Calu3 (cell line): ENCODE measurements around the gene ARHGAP45. TPM values are rescaled to one million over a fixed set of nuclear protein-coding genes. Genes with fewer than 3 reads are reported as not detected.
"Not testable (repeated sequence)": the region's sequence is repeated elsewhere in the genome, so short reads cannot be mapped to it uniquely, and the experiment has no call there.

ENCODE experiments used
- BruUV-seq: library from RNA; stranded (reverse); fragments of 400-500 nt; replicated peaks from 2 replicates; lab custom pipeline; 2021; lab: Mats Ljungman, UMichigan
- CTCF ChIA-PET: fragments of 300-600 bp; sonication (Branson Sonifier 250); formaldehyde crosslinking; loops from one replicate; lab custom pipeline; 2022; ENCODE audit warnings: antibody characterized with exemption; lab: Charles Lee
- DNase-seq: peaks from one replicate; pipeline ENCODE4 v3.0.0; 2022
- H3K27ac Mint-ChIP-seq: one replicate; pipeline ENCODE4 v1.8.0; 2022; ENCODE audit warnings: mixed read lengths; ENCODE audit not compliant: unreplicated experiment
- H3K27me3 Mint-ChIP-seq: one replicate; pipeline ENCODE4 v1.8.0; 2022; ENCODE audit warnings: mixed read lengths; ENCODE audit not compliant: unreplicated experiment
- H3K36me3 Mint-ChIP-seq: one replicate; pipeline ENCODE4 v1.8.0; 2022; ENCODE audit warnings: mild to moderate bottlenecking, moderate library complexity, mixed read lengths; ENCODE audit not compliant: insufficient read depth, unreplicated experiment
- H3K4me1 Mint-ChIP-seq: one replicate; pipeline ENCODE4 v1.8.0; 2022; ENCODE audit warnings: mild to moderate bottlenecking, low read depth, mixed read lengths; ENCODE audit not compliant: unreplicated experiment
- H3K4me3 Mint-ChIP-seq: one replicate; pipeline ENCODE4 v1.8.0; 2022; ENCODE audit warnings: mild to moderate bottlenecking, low read depth, moderate library complexity, mixed read lengths; ENCODE audit not compliant: unreplicated experiment
- H3K9me3 Mint-ChIP-seq: one replicate; pipeline ENCODE4 v1.8.0; 2022; ENCODE audit warnings: low read depth, mixed read lengths; ENCODE audit not compliant: unreplicated experiment
- intact Hi-C: fragments of 100-400 bp; cut with micrococcal nuclease; formaldehyde crosslinking; loops from one replicate; pipeline ENCODE4 v1.10.0; 2022; ENCODE audit not compliant: unreplicated experiment
- total RNA-seq: library from RNA; stranded (reverse); gene quantifications from 2 replicates; pipeline ENCODE4 v1.2.3, GENCODE V29; 2022
- TF ChIP-seq, protein P1 (sequence below): fragments of 200-600 bp; IDR thresholded peaks from one replicate; pipeline ENCODE4 v1.8.0; 2022; ENCODE audit warnings: antibody characterized with exemption; ENCODE audit not compliant: unreplicated experiment

Gene ARHGAP45
- total RNA-seq, 1 experiment from 2014 or later: 10.4 TPM

DNA sequence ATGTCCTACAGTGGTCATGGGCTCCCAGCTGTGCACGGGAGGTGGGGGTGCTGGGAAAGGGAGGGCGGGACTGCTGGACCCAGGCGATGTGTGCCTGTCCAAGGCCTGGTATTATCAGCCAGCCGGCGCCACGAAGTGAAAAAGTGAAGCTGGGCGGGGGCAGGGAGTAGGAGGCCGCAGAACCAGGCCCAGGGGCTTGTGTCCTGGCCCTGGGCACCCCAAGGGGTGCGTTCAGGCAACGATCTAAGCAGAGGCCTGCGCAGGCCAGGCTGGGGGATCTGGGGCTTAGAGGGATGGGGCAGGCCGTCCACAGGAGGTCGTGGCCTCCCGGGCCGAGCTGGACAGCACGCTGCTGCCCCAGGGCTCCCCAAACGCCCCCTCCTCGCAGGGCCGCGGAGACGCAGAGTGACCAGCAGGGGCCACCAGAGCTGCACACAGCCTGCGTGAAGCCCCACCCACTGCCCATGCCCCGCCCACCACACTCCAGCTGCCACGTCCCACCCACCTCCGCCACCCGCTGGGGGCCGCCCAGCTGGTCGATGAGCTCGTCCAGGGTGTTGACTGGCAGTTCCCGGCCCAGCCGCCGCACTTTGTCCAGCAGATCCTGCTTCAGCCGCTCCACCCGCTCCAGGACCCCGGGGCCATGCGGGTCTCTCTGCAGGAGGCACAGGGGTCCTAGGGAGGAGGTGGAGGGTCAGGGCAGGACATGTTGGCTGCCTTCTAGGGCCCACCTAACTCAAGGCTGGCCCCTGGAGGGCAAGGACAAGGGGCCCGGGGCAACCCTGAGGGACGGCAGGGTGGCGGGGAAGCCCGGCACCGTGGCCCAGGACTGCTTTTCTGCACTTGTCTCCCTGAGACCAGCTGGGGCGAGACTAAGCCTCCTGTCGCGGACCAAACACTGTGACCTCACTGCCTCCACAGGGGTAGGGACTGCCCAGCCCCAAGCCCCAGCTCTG, 46.3 kb downstream of the ARHGAP45 start:
- CTCF ChIA-PET: no interaction called here
- Mint-ChIP-seq H3K4me1 (no peaks in the 10 kb centered on the region), H3K27me3 (no peaks in the 10 kb centered on the region), H3K4me3 (no peak overlapping the region), H3K9me3 (no peaks in the 10 kb centered on the region), H3K27ac (no peak overlapping the region), H3K36me3 (peaks cover 43% of the 10 kb centered on the region)
- intact Hi-C loops: no loop called here
- TF ChIP-seq, protein P1, sequence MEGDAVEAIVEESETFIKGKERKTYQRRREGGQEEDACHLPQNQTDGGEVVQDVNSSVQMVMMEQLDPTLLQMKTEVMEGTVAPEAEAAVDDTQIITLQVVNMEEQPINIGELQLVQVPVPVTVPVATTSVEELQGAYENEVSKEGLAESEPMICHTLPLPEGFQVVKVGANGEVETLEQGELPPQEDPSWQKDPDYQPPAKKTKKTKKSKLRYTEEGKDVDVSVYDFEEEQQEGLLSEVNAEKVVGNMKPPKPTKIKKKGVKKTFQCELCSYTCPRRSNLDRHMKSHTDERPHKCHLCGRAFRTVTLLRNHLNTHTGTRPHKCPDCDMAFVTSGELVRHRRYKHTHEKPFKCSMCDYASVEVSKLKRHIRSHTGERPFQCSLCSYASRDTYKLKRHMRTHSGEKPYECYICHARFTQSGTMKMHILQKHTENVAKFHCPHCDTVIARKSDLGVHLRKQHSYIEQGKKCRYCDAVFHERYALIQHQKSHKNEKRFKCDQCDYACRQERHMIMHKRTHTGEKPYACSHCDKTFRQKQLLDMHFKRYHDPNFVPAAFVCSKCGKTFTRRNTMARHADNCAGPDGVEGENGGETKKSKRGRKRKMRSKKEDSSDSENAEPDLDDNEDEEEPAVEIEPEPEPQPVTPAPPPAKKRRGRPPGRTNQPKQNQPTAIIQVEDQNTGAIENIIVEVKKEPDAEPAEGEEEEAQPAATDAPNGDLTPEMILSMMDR: peak; percentile 49
- BruUV-seq: no TSS peak
- peak; percentile 69 for DNase-seq

DNA sequence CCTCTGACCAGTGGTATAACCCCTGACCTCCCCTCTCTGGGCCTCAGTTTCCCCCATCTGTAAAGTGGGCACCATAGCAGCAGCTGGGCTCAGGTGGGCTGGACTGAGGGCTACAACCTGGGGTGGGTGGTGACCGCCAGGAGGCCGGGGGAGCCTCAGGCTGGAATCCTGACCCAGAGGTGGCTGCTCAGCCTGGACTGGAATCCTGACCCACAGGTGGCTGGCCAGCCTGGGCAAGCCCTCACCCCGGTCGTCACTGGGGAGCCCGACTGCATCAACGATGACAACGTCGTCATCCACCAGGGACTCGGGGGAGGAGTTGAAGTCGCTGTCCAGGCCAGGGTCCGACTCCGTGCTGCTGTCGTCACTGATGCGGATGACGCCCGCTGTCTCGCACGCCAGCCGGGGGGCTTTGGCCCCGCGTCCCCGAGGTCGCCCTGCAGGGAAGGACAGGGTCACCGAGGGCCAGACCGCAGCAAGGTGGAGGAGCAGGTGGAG, 47.1 kb downstream of the ARHGAP45 start:
- Mint-ChIP-seq H3K4me1 (no peaks in the 10 kb centered on the region), H3K9me3 (no peaks in the 10 kb centered on the region), H3K36me3 (peaks cover 50% of the 10 kb centered on the region), H3K27ac (no peak overlapping the region), H3K4me3 (no peak overlapping the region), H3K27me3 (no peaks in the 10 kb centered on the region)
- CTCF ChIA-PET: no interaction called here
- DNase-seq: no peak
- intact Hi-C loops: no loop called here
- BruUV-seq: no TSS peak
- TF ChIP-seq, protein P1: no peak

DNA sequence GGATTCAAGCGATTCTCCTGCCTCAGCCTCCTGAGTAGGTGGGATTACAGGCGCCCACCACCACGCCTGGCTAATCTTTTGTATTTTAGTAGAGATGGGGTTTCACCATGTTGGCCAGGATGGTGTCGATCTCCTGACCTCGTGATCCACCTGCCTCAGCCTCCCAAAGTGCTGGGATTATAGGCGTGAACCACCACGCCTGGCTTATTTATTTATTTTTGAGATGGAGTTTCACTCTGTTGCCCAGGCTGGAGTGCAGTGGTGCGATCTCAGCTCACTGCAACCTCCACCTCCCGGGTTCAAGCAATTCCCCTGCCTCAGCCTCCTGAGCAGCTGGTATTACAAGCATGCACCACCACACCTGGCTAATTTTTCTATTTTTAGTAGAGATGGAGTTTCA, 47.8 kb downstream of the ARHGAP45 start:
- intact Hi-C loops, H3K4me3 Mint-ChIP-seq, H3K27ac Mint-ChIP-seq, H3K27me3 Mint-ChIP-seq, CTCF ChIA-PET, BruUV-seq, DNase-seq, H3K9me3 Mint-ChIP-seq, H3K4me1 Mint-ChIP-seq: not testable (repeated sequence)
- peaks cover 53% of the 10 kb centered on the region for H3K36me3 Mint-ChIP-seq

DNA sequence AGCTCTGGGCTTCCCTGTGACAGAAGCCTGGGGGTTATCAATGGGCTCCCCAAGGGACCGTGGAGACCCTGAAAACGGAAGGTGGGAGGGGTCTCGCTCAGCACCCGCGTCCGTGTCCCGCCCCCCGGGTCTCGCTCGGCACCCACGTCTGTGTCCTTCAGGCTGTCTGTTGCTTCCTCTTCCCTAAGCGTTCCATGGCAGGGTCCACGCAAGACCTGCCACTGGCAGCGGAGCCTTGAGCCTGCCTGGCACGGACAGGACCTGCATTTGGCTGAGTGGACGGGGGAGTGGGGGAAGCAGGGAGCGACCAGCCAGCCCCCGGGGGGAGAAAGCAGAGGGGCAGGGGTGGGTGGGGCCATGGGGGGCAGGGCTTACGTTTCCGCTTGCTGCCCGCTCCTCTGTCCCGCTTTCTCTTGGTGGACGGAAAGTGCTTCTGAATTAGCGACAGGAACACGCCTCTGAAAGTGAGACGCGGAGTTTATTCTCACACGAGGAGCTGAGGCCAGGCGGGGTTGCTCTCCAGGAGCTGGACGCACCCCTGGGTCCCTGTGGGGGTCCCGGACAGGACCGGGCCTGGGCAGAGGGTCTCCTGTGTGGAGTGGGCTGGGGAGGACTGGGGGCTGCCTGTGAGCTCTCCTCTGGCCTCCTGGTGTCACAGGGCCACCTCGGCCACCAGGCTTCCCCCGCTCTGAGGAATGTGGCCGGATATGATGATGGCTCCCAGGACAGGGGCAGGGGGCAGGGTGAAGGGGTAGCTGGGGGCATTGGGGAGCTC, 48.9 kb downstream of the ARHGAP45 start:
- Mint-ChIP-seq H3K9me3 (no peaks in the 10 kb centered on the region), H3K4me1 (no peaks in the 10 kb centered on the region), H3K27me3 (no peaks in the 10 kb centered on the region), H3K36me3 (peaks cover 64% of the 10 kb centered on the region), H3K27ac (no peak overlapping the region), H3K4me3 (no peak overlapping the region)
- TF ChIP-seq, protein P1: no peak
- no TSS peak for BruUV-seq
- CTCF ChIA-PET: interaction anchor here (0.5 to 0.8 kb wide), 2 partner anchors 18 to 74 kb away, joined by 3 read pairs; no protein-coding TSS in a partner anchor
- intact Hi-C loops: no loop called here
- no peak for DNase-seq
